Neural progenitor cell (in vitro differentiated cells): ENCODE results near the gene SCN3A. TPM values are rescaled to one million over a fixed set of nuclear protein-coding genes. Genes with fewer than 3 reads are reported as not detected.
A peak's percentile ranks its signal among the peaks of the same experiment; 100 is the strongest.

Experiments used
- DNase-seq: peaks from one replicate; pipeline ENCODE4 v3.0.0-alpha.2; 2016; ENCODE audit warnings: low spot score
- H2AFZ ChIP-seq: fragments of 200-600 bp; sonication (generic); replicated peaks from 2 replicates; pipeline ENCODE4 v1.6.1; 2016; ENCODE audit warnings: antibody characterized with exemption
- H3F3A ChIP-seq: fragments of 200-600 bp; sonication (generic); 2 replicates; pipeline ENCODE4 v1.6.1; 2016; ENCODE audit warnings: antibody characterized with exemption, low read depth
- H3K27ac ChIP-seq: fragments of 200-600 bp; sonication (generic); 2 replicates; pipeline ENCODE4 v1.5.1; 2016; ENCODE audit warnings: mild to moderate bottlenecking
- H3K27me3 ChIP-seq: fragments of 200-600 bp; sonication (generic); 2 replicates; pipeline ENCODE4 v1.6.1; 2016; ENCODE audit warnings: mild to moderate bottlenecking, moderate library complexity
- H3K36me3 ChIP-seq: fragments of 200-600 bp; sonication (generic); 2 replicates; pipeline ENCODE4 v1.5.1; 2016
- H3K4me1 ChIP-seq: fragments of 200-600 bp; sonication (generic); 2 replicates; pipeline ENCODE4 v1.6.1; 2016; ENCODE audit warnings: mixed run types
- H3K4me2 ChIP-seq: fragments of 200-600 bp; sonication (generic); 2 replicates; pipeline ENCODE4 v1.6.1; 2016
- H3K4me3 ChIP-seq: fragments of 200-600 bp; sonication (generic); 2 replicates; pipeline ENCODE4 v1.5.1; 2016
- H3K79me2 ChIP-seq: fragments of 200-600 bp; sonication (generic); 2 replicates; pipeline ENCODE4 v1.6.1; 2016; ENCODE audit warnings: low read depth
- H3K9ac ChIP-seq: fragments of 200-600 bp; sonication (generic); 2 replicates; pipeline ENCODE4 v1.6.1; 2016
- H3K9me3 ChIP-seq: fragments of 200-600 bp; sonication (generic); 2 replicates; pipeline ENCODE4 v1.5.1; 2016; ENCODE audit warnings: low read depth
- H4K20me1 ChIP-seq: fragments of 200-600 bp; sonication (generic); 2 replicates; pipeline ENCODE4 v1.6.1; 2016; ENCODE audit warnings: low read depth
- H3K27ac Mint-ChIP-seq: 3 replicates; pipeline ENCODE4 v1.8.0; 2021; ENCODE audit warnings: mixed read lengths
- H3K27me3 Mint-ChIP-seq: 2 replicates; pipeline ENCODE4 v1.8.0; 2022; ENCODE audit warnings: low read depth, mild to moderate bottlenecking, inconsistent platforms, moderate library complexity, mixed read lengths; ENCODE audit not compliant: insufficient read depth
- H3K36me3 Mint-ChIP-seq: 3 replicates; pipeline ENCODE4 v1.8.0; 2021; ENCODE audit warnings: mixed read lengths
- H3K4me1 Mint-ChIP-seq: 3 replicates; pipeline ENCODE4 v1.8.0; 2021; ENCODE audit warnings: mixed read lengths
- H3K4me3 Mint-ChIP-seq: 3 replicates; pipeline ENCODE4 v1.8.0; 2021; ENCODE audit warnings: mild to moderate bottlenecking, moderate library complexity, mixed read lengths
- H3K9me3 Mint-ChIP-seq: 3 replicates; pipeline ENCODE4 v1.8.0; 2020; ENCODE audit warnings: mixed read lengths
- EZH2 ChIP-seq: fragments of 200-600 bp; sonication (generic); IDR thresholded peaks from 2 replicates; pipeline ENCODE4 v1.6.1; 2017; ENCODE audit warnings: antibody characterized with exemption, mild to moderate bottlenecking, moderate library complexity
- EZH2phosphoT487 ChIP-seq: fragments of 200-600 bp; sonication (generic); IDR thresholded peaks from 2 replicates; pipeline ENCODE4 v1.6.1; 2017; ENCODE audit warnings: antibody characterized with exemption
- total RNA-seq: library from RNA; depleted of rRNA; stranded (reverse); fragments of >200 nt; gene quantifications from 2 replicates; pipeline ENCODE4 v1.2.3, GENCODE V29; 2015; ENCODE audit warnings: low replicate concordance
- TF ChIP-seq, protein P1 (sequence below): fragments of 200-600 bp; sonication (generic); IDR thresholded peaks from 2 replicates; pipeline ENCODE4 v1.5.1; 2017; ENCODE audit warnings: antibody characterized with exemption, mild to moderate bottlenecking

Gene SCN3A
- total RNA-seq, 1 donor from 2014 or later = not detected

DNA sequence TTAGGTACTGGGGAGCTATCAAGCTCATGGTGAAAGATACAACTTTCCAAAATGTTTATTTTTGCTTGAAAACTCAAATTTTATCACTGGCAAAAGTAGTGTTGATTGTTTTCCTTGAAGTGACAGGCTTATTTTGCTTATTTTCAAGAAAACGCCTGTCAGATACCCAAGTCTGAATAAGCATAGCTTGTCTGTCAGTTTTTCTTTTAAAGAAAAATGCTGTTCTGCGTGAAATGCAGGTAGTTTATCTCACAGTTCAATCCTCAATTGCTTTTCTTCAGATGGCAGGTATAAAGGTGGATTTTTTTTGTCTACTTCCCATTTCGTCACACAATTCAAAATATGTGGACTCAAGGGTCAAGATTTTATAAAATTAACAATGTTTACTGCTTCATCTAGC lies 145.9 kb downstream of the SCN3A start:
- no peak for DNase-seq
- Mint-ChIP-seq H3K4me1 (peaks cover 23% of the 10 kb centered on the region), H3K27ac (no peak overlapping the region), H3K9me3 (peaks cover 3% of the 10 kb centered on the region), H3K27me3 (peaks cover 2% of the 10 kb centered on the region), H3K4me3 (no peak overlapping the region), H3K36me3 (no peaks in the 10 kb centered on the region)
- Histone ChIP-seq H3K27me3 (no peaks in the 10 kb centered on the region), H3K79me2 (no peaks in the 10 kb centered on the region), H3K4me1 (peaks cover 5% of the 10 kb centered on the region), H4K20me1 (no peaks in the 10 kb centered on the region), H2AFZ (no peak overlapping the region), H3K36me3 (no peaks in the 10 kb centered on the region), H3K9ac (no peak overlapping the region), H3K9me3 (no peaks in the 10 kb centered on the region), H3K27ac (no peak overlapping the region), H3K4me2 (no peak overlapping the region), H3F3A (no peaks in the 10 kb centered on the region), H3K4me3 (no peak overlapping the region)
- TF ChIP-seq EZH2 = no peak

DNA sequence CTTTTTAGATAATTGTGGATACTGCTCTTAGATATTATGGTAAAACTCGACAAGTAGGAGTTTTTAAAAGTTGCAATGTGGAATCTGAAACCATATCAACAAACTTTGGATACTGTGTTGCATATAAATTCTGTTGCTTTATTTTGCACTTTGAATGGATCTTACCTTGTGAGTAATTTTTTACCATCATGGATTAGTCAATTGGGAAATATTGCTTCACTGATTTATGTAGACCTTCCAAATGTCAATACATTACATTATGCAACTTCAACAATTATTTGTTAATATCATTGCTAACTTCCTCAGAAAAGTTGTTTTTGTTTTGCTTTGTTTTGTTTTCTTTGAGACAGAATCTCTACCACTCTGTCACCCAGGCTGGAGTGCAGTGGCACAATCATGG lies 146.5 kb downstream of the SCN3A start:
- TF ChIP-seq, protein P1, sequence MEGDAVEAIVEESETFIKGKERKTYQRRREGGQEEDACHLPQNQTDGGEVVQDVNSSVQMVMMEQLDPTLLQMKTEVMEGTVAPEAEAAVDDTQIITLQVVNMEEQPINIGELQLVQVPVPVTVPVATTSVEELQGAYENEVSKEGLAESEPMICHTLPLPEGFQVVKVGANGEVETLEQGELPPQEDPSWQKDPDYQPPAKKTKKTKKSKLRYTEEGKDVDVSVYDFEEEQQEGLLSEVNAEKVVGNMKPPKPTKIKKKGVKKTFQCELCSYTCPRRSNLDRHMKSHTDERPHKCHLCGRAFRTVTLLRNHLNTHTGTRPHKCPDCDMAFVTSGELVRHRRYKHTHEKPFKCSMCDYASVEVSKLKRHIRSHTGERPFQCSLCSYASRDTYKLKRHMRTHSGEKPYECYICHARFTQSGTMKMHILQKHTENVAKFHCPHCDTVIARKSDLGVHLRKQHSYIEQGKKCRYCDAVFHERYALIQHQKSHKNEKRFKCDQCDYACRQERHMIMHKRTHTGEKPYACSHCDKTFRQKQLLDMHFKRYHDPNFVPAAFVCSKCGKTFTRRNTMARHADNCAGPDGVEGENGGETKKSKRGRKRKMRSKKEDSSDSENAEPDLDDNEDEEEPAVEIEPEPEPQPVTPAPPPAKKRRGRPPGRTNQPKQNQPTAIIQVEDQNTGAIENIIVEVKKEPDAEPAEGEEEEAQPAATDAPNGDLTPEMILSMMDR = no peak
- TF ChIP-seq EZH2 (no peak), EZH2phosphoT487 (no peak)
- Histone ChIP-seq H3K27me3 (no peaks in the 10 kb centered on the region), H3F3A (no peaks in the 10 kb centered on the region), H3K4me3 (no peak overlapping the region), H2AFZ (no peak overlapping the region), H3K79me2 (no peaks in the 10 kb centered on the region), H3K4me1 (peaks cover 5% of the 10 kb centered on the region), H3K4me2 (no peak overlapping the region), H3K36me3 (no peaks in the 10 kb centered on the region), H3K9me3 (no peaks in the 10 kb centered on the region), H4K20me1 (no peaks in the 10 kb centered on the region), H3K27ac (no peak overlapping the region), H3K9ac (no peak overlapping the region)
- H3K9me3 Mint-ChIP-seq = peaks cover 4% of the 10 kb centered on the region
- no peak overlapping the region for H3K27ac Mint-ChIP-seq
- H3K4me1 Mint-ChIP-seq = peaks cover 23% of the 10 kb centered on the region
- H3K36me3 Mint-ChIP-seq = no peaks in the 10 kb centered on the region
- no peak overlapping the region for H3K4me3 Mint-ChIP-seq
- H3K27me3 Mint-ChIP-seq = peaks cover 2% of the 10 kb centered on the region
- DNase-seq = no peak

DNA sequence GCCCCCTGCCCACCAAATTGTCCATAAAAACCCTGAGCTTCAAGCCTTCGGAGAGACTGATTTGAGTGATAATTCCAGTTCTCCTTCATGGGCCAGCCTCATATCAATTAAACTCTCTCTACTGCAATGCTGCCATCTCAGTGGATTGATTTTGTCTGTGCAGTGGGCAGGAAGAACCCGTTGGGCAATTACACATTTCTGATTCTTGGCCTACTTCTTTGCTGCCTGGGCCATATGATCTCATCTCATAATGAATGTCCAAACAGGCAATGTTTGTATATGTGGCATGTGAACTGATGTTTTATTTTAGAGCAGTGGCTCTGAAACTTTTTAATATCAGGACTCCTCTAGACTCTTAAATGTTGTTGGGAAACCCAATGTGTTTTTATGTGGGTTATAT lies 147.3 kb downstream of the SCN3A start:
- H3K4me1 Mint-ChIP-seq = peaks cover 23% of the 10 kb centered on the region
- Histone ChIP-seq H2AFZ (no peak overlapping the region), H3K27ac (no peak overlapping the region), H3K9ac (no peak overlapping the region), H3K4me3 (no peak overlapping the region), H3K79me2 (no peaks in the 10 kb centered on the region), H3K4me2 (no peak overlapping the region), H3K9me3 (no peaks in the 10 kb centered on the region), H3F3A (no peaks in the 10 kb centered on the region), H4K20me1 (no peaks in the 10 kb centered on the region), H3K36me3 (no peaks in the 10 kb centered on the region), H3K4me1 (peaks cover 5% of the 10 kb centered on the region), H3K27me3 (no peaks in the 10 kb centered on the region)
- no peak overlapping the region for H3K4me3 Mint-ChIP-seq
- DNase-seq = no peak
- peaks cover 6% of the 10 kb centered on the region for H3K9me3 Mint-ChIP-seq
- no peaks in the 10 kb centered on the region for H3K36me3 Mint-ChIP-seq
- H3K27me3 Mint-ChIP-seq = peaks cover 2% of the 10 kb centered on the region
- peak overlapping the region; percentile 24 for H3K27ac Mint-ChIP-seq
- TF ChIP-seq EZH2 (no peak), EZH2phosphoT487 (no peak)
- TF ChIP-seq, protein P1 = no peak

DNA sequence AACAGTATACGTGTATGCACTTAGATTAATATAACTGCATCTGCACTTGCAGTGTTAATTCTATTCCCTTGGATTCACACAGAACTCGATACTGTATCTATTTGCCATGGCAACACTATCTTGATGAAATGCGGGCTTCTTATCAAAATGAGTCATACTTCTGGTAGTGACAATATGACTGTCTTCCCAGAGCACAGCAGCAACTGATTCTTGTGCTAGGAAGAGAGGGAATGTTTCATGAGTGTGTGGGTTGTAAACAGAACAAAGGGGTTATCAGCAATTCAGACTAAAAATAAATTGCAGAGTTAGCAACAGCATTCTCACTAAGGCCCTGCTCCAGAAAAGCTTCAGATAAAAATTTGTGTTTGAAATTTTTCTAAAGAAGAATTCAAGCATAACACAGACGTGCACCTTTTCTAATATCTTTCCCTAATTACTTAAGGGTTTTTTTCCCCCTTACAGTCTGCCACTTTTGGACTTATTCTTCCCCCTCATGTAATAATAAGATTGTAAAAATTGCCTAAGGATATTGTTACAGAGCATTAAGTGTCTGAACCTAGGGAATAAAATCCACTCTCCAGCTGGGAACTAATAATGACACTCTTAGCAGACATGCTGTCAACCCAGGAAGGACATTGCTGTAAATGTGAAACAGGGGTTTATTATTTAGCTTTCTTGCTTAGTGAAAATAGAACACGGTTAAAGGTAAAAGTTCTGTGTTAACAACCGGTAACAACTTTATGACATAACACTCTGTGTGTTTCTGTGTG lies 148.6 kb downstream of the SCN3A start:
- Histone ChIP-seq H3K4me2 (no peak overlapping the region), H4K20me1 (no peaks in the 10 kb centered on the region), H3K9me3 (no peaks in the 10 kb centered on the region), H3K36me3 (no peaks in the 10 kb centered on the region), H3F3A (no peaks in the 10 kb centered on the region), H3K4me1 (peaks cover 5% of the 10 kb centered on the region), H3K27ac (no peak overlapping the region), H2AFZ (peak overlapping the region; percentile 53), H3K9ac (no peak overlapping the region), H3K27me3 (no peaks in the 10 kb centered on the region), H3K79me2 (no peaks in the 10 kb centered on the region), H3K4me3 (no peak overlapping the region)
- Mint-ChIP-seq H3K27ac (peak overlapping the region; percentile 72), H3K9me3 (peaks cover 6% of the 10 kb centered on the region), H3K27me3 (peaks cover 4% of the 10 kb centered on the region), H3K36me3 (no peaks in the 10 kb centered on the region), H3K4me1 (peaks cover 23% of the 10 kb centered on the region), H3K4me3 (no peak overlapping the region)
- TF ChIP-seq EZH2phosphoT487 = no peak
- TF ChIP-seq EZH2 = no peak
- TF ChIP-seq, protein P1 = no peak
- DNase-seq = no peak
